Uterus (tissue), 4 donors: Measurements from ENCODE around the gene SIAH2. TPM values are rescaled to one million over a fixed set of nuclear protein-coding genes. Genes with fewer than 3 reads are reported as not detected.
A peak's percentile ranks its signal among the peaks of the same experiment; 100 is the strongest.

Experiments
- DNase-seq, 2 donors: peaks; one replicate each; pipeline ENCODE4 v3.0.0-alpha.2; 2019 to 2020
- H3K27ac ChIP-seq, 2 donors: fragments of 200-600 bp; sonication (generic); 1 replicate in 1 of 2; 2 replicates in 1 of 2; pipeline ENCODE4 v1.5.1; 2016 to 2018
- H3K27me3 ChIP-seq, 2 donors: fragments of 200-600 bp; sonication (generic); one replicate each; pipeline ENCODE4 v1.5.1; 2018 to 2019; ENCODE audit warnings: control low read depth in 1 of 2
- H3K36me3 ChIP-seq, 2 donors: fragments of 200-600 bp; sonication (generic); one replicate each; pipeline ENCODE4 v1.5.1; 2019; ENCODE audit warnings: control low read depth in 1 of 2
- H3K4me1 ChIP-seq, 2 donors: fragments of 200-600 bp; sonication (generic); one replicate each; pipeline ENCODE4 v1.5.1; 2018 to 2019; ENCODE audit warnings: control low read depth in 1 of 2
- H3K4me3 ChIP-seq, 2 donors: fragments of 200-600 bp; sonication (generic); 1 replicate in 1 of 2; 2 replicates in 1 of 2; pipeline ENCODE4 v1.5.1; 2018 to 2019; ENCODE audit warnings: mild to moderate bottlenecking in 1 of 2
- H3K9me3 ChIP-seq, 2 donors: fragments of 200-600 bp; sonication (generic); one replicate each; pipeline ENCODE4 v1.5.1; 2019; ENCODE audit warnings: control low read depth in 1 of 2
- POLR2A ChIP-seq, 2 donors: fragments of 450-650 bp; IDR thresholded peaks; one replicate each; pipeline ENCODE4 v1.6.1; 2016; ENCODE audit warnings: antibody characterized with exemption in 2 of 2, mild to moderate bottlenecking in 1 of 2, moderate library complexity in 1 of 2
- intact Hi-C: fragments of 100-400 bp; cut with DNase I; formaldehyde crosslinking; loops from one replicate; pipeline ENCODE4 v1.15.1; 2023; ENCODE audit warnings: low total_unique reads
- total RNA-seq, 4 donors: library from RNA; depleted of rRNA in 3 of 4; stranded (reverse); fragments of >200 nt in 3 of 4; gene quantifications; one replicate each; pipeline versions ENCODE4 v1.1.0 to v1.2.4, GENCODE V29; 2014 to 2023
- TF ChIP-seq, protein P1 (sequence below), 4 experiments: fragments of 200-600 bp in 2 of 4; fragments of 450-650 bp in 2 of 4; sonication (generic) in 2 of 4; IDR thresholded peaks; one replicate each; pipeline ENCODE4 v1.5.1; 2016 to 2019; ENCODE audit warnings: antibody characterized with exemption in 4 of 4, mild to moderate bottlenecking in 2 of 4, moderate library complexity in 1 of 4
- donor health status: DM: yes; HTN: yes; CAD: no.

SIAH2 gene
- total RNA-seq, 4 donors from 2014 or later = 25.4 to 63.8 (median 43.6) TPM

DNA sequence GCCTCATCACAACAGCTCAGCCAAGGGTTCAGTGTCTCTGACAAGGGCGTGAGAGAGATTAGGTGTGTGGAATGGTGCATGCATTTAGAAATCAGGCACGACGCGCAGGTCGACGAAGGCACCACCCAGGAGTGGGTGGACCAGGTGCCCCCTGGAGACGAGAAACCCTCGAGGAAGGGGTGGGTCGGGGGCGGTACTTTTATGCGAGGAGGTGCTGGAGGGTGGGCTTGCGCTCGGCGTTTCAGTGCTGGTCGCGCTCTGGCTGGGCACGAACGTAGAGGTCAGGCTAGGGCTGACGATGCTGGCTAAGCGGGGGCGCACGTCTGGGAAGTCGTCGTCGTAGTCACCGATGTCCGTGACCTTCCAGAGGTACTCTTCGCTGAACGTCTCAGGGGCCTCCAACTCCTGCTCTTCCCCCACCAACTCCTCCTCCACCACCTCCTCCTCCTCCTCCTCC is 59.6 kb downstream of the SIAH2 start:
- H3K27ac ChIP-seq = peak overlapping the region; percentile 78 to 82
- intact Hi-C loops = loop anchor here (5.0 kb wide), 1 partner anchor 101 kb away; the partner anchor contains the start of gene SELENOT
- no peaks in the 10 kb centered on the region for H3K9me3 ChIP-seq
- no peaks in the 10 kb centered on the region for H3K36me3 ChIP-seq
- no peaks in the 10 kb centered on the region for H3K27me3 ChIP-seq
- peak; percentile 35 to 42 for DNase-seq
- no peak for TF ChIP-seq POLR2A (IDR thresholded peaks at IDR 0.05)
- TF ChIP-seq, protein P1, sequence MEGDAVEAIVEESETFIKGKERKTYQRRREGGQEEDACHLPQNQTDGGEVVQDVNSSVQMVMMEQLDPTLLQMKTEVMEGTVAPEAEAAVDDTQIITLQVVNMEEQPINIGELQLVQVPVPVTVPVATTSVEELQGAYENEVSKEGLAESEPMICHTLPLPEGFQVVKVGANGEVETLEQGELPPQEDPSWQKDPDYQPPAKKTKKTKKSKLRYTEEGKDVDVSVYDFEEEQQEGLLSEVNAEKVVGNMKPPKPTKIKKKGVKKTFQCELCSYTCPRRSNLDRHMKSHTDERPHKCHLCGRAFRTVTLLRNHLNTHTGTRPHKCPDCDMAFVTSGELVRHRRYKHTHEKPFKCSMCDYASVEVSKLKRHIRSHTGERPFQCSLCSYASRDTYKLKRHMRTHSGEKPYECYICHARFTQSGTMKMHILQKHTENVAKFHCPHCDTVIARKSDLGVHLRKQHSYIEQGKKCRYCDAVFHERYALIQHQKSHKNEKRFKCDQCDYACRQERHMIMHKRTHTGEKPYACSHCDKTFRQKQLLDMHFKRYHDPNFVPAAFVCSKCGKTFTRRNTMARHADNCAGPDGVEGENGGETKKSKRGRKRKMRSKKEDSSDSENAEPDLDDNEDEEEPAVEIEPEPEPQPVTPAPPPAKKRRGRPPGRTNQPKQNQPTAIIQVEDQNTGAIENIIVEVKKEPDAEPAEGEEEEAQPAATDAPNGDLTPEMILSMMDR (IDR thresholded peaks at IDR 0.05) = no peak
- peak overlapping the region; percentile 48 to 56 for H3K4me3 ChIP-seq
- no peaks in the 10 kb centered on the region for H3K4me1 ChIP-seq

DNA sequence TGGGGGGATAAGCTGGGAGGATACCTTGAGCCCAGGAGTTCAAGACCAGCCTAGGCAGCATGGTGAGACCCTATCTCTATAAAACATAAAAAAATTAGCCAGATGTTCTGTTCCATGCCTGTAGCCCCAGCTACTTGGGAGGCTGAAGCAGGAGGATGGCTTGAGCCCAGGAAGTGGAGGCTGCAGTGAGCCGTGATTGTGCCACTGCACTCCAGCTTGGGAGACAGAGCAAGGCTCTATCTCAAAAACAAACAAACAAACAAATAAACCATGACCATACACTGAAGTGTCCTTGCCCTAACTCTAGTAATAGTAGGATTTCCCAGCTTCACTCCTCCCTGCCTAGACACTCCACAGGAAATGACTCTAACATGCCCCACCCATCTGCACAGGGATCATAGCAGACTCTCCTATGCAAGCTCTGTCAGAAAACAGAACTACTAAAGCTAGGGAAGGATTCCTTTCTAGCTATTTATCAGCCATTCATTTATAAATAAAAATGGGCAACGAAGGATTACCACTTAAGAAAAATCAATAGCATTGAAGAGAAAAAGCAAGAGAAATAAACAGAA is 63.8 kb downstream of the SIAH2 start:
- H3K27ac ChIP-seq = no peak overlapping the region
- no peak for DNase-seq
- H3K4me1 ChIP-seq = no peaks in the 10 kb centered on the region
- H3K4me3 ChIP-seq = no peak overlapping the region
- no peaks in the 10 kb centered on the region for H3K27me3 ChIP-seq
- H3K9me3 ChIP-seq = no peaks in the 10 kb centered on the region
- no peaks in the 10 kb centered on the region for H3K36me3 ChIP-seq
- TF ChIP-seq, protein P1 (IDR thresholded peaks at IDR 0.05) = no peak
- TF ChIP-seq POLR2A (IDR thresholded peaks at IDR 0.05) = no peak
- intact Hi-C loops = no loop called here

DNA sequence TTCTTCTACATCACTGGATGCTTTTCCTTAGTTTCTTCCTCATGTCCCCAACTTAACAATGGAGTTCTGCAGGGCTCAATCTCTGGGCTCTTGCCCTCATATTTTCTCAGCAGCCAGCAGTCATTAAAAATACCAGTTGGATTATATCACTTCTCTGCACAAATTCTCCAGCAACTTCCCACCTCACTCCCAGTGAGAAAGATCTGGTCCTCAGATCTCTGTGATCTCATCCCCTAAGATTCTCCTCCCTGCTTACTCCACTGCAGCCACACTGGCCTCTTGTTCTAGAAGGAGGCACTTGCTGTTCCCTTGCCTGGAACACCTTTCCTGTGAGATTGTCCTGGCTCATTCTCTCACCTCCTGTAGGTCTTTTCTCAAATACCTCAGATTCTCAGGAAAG is 65.3 kb downstream of the SIAH2 start:
- Histone ChIP-seq H3K4me3 (no peak overlapping the region), H3K4me1 (no peaks in the 10 kb centered on the region), H3K27me3 (no peaks in the 10 kb centered on the region), H3K36me3 (no peaks in the 10 kb centered on the region), H3K27ac (no peak overlapping the region), H3K9me3 (no peaks in the 10 kb centered on the region)
- intact Hi-C loops = no loop called here
- TF ChIP-seq, protein P1 (IDR thresholded peaks at IDR 0.05) = no peak
- TF ChIP-seq POLR2A (IDR thresholded peaks at IDR 0.05) = no peak
- DNase-seq = no peak

DNA sequence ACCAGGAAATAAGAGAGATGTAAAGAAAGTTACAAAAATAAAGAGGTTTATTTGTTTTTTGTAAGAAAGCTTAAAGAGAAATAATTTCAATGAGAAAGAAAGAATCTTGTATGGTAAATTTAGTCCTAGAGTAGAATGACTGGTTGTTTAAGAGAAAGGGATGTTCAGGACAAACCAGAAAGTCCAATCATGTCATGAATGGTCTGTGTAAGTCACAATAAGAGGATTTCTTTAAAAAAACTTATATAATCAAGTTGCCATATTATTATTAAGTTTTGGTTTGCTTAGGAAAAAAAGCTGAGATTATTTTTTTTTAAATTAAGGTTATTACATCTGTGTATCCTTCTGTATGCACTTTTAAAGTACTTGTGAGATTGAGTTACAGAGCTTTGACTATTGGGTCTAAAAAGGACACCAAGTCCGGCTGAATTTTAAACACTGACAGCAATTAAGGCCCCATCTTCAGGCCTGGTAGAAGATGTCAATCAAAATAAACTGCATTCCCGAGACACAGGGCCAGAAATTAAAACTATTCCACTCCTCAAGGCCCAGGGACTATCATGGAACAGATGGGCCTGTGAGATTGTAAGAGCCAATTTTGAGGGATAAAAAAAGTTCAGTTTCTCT is 71.4 kb downstream of the SIAH2 start:
- Histone ChIP-seq H3K4me3 (no peak overlapping the region), H3K36me3 (no peaks in the 10 kb centered on the region), H3K27me3 (no peaks in the 10 kb centered on the region), H3K4me1 (no peaks in the 10 kb centered on the region), H3K27ac (no peak overlapping the region), H3K9me3 (no peaks in the 10 kb centered on the region)
- intact Hi-C loops = no loop called here
- no peak for TF ChIP-seq POLR2A (IDR thresholded peaks at IDR 0.05)
- TF ChIP-seq, protein P1 (IDR thresholded peaks at IDR 0.05) = no peak
- DNase-seq = no peak

Other genes starting within 250 kb of the SIAH2 start
- gene SERP1, start 216.7 kb downstream of the SIAH2 start, total RNA-seq = 100 to 1,000 TPM in 1 of 4 donors, 10 to 100 TPM in 3; 77.4 to 151 (median 83.8) TPM
- 100 to 1,000 TPM; 112 to 266 (median 187) TPM for gene EIF2A, start 216.4 kb downstream of the SIAH2 start, total RNA-seq
- gene SELENOT, start 159.8 kb downstream of the SIAH2 start, total RNA-seq = 100 to 1,000 TPM in 3 of 4 donors, 10 to 100 TPM in 1; 98.0 to 158 (median 111) TPM
- not detected for gene ERICH6, start 59.2 kb downstream of the SIAH2 start, total RNA-seq
- gene MINDY4B, start 142.3 kb upstream of the SIAH2 start, total RNA-seq = not detected
- not detected for gene CLRN1, start 209.6 kb upstream of the SIAH2 start, total RNA-seq